HG03354 (cell line): ENCODE results near the gene TNFRSF18.

Source experiments
- ATAC-seq: cut with Tn5 transposase; IDR thresholded peaks from one replicate; pipeline ENCODE4 v1.9.1; 2021; ENCODE audit warnings: mild to moderate bottlenecking; ENCODE audit not compliant: unreplicated experiment, poor library complexity, severe bottlenecking

Gene TNFRSF18

GRCh38 chr1:1229770-1230169, 23.4 kb upstream of the TNFRSF18 start:
- no peak for ATAC-seq

GRCh38 chr1:1228596-1229321, 22.4 kb upstream of the TNFRSF18 start:
- no peak for ATAC-seq

DNA sequence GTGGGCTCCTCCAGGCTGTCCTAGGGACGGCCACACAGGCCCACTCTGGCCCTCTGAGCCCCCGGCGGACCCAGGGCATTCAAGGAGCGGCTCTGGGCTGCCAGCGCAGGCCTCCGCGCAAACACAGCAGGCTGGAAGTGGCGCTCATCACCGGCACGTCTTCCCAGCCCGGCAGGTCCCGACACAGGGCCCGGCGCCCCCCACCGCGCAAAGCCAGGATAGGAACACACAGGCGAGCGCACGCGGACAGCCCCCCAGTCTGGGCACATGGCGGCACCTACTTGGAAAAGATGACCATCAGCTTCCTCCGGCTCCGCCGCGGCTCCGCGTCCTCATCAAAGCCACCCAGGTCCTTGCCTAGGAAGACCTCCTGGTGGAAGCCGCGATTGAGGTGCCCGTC, 21.8 kb upstream of the TNFRSF18 start:
- ATAC-seq: no peak

DNA sequence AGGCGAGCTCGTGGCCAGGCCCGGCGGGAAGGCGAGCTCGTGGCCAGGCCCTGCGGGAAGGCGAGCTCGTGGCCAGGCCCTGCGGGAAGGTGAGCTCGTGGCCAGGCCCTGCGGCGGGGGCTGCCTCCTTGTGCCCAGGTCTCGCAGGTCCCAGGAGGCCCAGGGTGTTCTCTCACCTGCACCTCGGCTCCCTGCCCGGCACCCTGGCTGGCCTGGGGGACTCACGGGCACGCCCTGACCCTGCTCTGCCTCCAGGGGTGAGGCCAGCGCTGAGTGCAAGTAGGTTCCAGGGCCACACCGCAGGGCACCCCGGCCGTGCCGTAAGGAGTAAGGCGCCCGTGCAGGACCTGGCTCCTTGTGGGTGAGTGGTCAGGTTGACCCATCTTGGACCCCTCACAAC, 21.0 kb upstream of the TNFRSF18 start:
- no peak for ATAC-seq

DNA sequence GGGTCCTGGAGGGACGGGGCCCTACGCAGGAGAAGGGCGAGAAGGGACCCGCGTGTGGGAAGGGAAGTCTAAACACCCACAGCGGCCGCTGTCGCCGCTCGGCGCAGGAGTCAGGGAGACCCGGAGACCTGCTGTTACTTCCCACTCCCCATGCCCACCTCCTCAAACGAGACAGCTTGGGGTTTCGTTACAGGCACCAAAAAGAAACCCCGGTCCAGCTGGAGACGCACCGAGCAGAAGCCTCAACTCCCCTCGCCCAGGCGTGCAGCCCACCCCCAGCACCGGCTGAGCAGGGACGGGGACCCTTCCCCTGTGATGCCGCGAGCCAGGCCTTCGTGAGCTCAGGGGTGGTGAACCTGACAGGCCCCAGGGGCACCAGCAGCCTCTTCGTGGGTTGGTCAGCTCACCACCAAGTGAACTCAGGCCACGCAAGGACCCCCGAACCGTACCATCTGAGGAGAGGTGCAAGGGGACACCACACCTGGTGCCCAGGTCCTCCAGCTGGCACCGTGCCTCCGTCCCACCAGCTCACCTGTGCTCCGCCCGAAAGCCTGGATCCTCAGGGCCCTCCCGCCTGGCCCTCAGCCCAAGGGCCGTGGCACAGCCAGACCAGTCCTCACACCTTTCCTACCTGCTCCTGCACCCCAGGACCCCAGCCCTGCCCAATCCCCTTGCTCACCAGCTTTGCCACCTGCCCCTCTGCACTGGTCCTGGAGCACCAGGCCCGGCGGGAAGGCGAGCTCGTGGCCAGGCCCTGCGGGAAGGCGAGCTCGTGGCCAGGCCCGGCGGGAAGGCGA, 20.4 kb upstream of the TNFRSF18 start:
- ATAC-seq: no peak

GRCh38 chr1:1225913-1226312, 19.5 kb upstream of the TNFRSF18 start:
- ATAC-seq: no peak

GRCh38 chr1:1225238-1225845, 18.9 kb upstream of the TNFRSF18 start:
- ATAC-seq: no peak

DNA sequence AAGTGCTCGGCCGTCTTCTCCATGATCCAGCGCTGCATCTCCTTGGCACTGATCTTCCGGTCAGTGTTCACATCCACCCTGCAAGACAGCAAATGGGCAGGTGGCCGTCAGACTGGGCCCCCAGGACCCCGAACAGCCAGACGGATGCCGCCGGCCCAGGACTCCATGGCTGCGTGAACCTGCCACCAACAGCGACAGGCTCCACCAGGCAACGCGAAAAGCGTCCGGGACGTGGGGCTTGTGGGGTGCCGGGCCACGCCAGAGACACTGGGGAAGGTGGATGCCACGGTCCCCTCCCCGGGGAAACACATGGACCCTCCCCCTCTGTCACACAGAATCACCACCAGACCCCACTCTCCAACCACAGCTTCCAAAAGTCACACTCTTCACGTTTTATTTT, 17.5 kb upstream of the TNFRSF18 start:
- ATAC-seq: no peak

DNA sequence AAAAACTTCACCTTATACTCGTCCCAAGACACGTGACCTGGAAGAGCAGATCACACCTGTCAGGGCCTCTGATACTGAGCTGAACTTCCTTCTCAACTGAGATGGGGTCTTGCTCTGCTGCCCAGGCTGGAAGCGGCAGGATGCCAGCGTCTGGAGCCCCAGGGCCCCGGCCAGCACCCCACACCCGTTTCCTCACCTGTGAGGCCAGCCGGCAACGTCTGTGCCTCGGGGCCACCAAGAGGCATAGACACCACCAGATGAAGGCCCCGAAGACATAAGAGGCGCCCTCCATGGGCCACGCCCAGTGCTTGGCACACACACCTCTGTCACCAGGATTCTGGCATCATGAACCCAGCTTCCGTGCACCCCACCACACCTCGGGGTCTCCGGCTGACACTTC, 16.9 kb upstream of the TNFRSF18 start:
- ATAC-seq: no peak

GRCh38 chr1:1222575-1223225, 16.3 kb upstream of the TNFRSF18 start:
- ATAC-seq: no peak

DNA sequence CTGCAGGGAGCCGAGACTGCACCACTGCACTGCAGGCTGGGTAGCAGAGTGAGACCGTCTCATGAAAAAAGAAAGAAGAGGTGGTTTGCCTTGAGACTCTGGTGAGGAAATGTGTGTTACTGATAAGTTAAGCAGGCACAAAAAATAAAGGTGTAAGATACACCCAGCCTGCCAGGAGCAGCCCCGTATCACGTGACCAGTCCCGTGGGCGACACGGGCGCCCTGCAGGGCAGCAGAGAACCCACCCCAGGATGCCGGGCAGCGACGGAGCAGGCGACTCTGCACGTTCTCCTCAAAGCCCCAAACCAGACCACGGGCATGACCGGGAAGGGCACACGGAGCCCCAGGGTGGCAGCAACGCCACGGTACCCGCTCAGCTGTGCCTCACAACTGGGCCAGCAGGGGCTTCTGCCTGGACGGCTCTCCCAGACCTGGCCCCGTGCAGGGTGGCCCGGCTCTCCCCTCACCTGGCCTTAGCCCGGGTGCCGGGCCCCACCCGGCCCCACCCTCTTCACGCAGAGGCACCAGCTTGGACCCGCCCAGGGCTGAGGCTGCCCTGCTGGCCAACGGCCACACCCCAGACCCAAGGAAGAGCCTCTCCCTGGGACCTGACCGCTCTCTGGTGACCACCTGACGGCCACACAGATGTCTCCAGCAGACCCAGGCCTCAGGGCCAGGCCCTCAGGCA, 15.6 kb upstream of the TNFRSF18 start:
- no peak for ATAC-seq

GRCh38 chr1:1220197-1220596, 13.8 kb upstream of the TNFRSF18 start:
- ATAC-seq: no peak

- ATAC-seq: no peak
Observed at GRCh38 chr1:1219341-1219740, 12.9 kb upstream of the TNFRSF18 start.

- no peak for ATAC-seq
Observed at GRCh38 chr1:1218524-1219200, 12.3 kb upstream of the TNFRSF18 start.

DNA sequence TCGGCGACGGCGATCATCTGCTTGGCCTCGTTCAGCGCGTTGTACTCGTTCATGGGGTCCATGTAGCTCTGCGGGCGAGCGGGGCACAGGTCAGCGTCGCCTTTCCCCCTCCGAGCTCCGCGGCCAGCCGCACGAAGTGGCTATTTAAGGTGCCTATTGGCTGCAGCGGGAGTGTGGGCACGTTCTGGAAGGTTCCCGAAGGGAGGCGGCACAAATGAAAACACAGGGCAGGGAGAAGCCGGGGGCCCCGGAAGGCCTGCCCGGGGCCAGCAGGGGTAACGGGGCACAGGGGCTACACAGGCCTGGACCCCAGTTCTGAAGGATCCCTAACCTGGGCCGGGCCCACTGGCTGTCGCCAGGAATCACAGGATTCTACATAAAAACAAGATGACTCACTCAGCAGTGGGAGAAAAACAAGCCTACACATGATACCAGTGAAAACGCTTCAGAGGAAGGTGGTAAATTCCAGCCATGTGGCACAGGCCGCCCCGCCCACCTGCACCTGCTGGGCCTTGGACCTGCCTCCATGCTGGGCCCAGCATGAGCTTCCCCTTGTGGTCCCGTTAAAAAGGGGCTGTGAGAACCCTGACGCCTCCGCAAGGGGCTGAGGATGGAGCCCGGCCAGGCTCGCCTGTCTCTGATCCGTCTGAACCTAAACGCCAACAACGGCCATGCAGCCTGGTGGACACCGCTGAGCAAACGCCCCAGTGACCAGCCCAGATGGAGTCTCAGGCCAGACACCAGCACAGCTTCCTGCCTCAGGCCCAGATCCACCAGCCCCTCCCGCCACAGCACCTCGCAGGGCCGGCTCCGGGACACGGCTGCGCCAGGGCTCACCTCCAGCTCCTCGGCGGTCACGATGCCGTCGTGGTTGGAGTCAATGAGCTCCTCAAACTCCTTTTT, 11.5 kb upstream of the TNFRSF18 start:
- no peak for ATAC-seq

GRCh38 chr1:1216770-1217620, 10.6 kb upstream of the TNFRSF18 start:
- no peak for ATAC-seq

DNA sequence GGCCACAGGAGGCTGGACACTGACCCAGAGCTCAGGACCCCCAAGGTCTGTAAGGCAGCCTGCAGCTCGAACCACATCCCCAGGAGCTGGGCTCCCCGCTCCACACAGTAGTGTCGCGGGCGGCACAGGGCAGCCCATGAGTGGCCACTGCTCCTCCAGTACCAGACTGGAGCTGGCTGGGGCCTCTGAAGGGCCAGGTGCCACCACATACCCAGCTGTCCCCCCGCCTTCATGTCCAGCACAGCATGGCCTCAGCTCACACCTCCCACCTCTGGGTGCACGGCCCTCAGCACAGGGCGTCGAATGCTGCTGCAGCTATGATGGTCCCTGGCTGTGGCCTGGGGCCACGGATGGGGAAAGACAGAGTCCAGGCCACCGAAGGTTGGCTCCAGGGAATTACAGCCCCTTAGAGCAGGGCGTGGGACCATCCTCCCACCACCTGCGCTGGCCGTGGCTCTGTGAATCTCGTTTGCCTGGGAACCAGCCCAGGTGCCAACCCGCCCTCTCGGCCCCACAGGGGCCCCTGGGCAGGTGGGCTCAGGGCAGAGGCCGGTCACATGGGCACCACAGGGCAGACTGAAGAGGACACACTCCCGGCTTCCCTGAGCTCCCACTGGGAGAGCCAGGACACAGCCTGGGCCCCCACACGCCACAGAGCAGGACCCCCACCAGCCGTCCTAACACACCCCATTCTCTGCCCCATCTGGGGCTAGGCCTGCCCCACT, 9.7 kb upstream of the TNFRSF18 start:
- no peak for ATAC-seq
